T-helper 1 cell (primary cell): Measurements from ENCODE around the gene ADI1.
A peak's percentile ranks its signal among the peaks of the same experiment; 100 is the strongest.
"Not testable (repeated sequence)": the region's sequence is repeated elsewhere in the genome, so short reads cannot be mapped to it uniquely, and the experiment has no call there.

ENCODE experiments used
- DNase-seq, 5 donors: peaks; one replicate each; pipeline ENCODE4 v3.0.0-alpha.2; 2012 to 2020

The ADI1 gene

GRCh38 chr2:3529316-3530025 is 10.1 kb upstream of the ADI1 start:
- DNase-seq = no peak

GRCh38 chr2:3527886-3528785 is 8.8 kb upstream of the ADI1 start:
- DNase-seq = no peak

- DNase-seq = no peak
These were observed 7.5 kb upstream of the ADI1 start for GRCh38 chr2:3526871-3527270.

- no peak for DNase-seq
These were observed 4.3 kb upstream of the ADI1 start for GRCh38 chr2:3523551-3524041.

DNA sequence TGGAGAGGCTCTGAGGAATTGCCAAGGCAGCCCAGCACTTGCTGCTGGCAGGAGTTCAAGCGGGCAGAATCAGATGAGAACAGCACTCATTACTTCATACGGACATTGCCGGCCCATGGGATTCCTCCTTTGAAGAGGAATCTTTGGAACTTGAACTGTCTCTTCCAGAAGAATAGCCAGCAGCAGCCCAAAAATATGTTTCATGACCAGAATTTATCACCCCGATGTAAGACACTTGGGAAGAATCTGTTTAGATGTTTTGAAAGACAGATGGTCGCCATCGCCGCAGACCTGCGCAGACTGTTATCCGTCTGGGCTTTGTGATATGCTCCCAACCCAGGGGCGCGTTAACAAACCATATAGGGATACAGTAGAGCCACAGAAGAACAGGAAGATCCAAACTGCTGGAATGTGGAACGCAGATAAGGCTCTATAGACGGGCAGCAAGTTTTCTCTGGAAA is 3.7 kb upstream of the ADI1 start:
- DNase-seq = no peak

DNA sequence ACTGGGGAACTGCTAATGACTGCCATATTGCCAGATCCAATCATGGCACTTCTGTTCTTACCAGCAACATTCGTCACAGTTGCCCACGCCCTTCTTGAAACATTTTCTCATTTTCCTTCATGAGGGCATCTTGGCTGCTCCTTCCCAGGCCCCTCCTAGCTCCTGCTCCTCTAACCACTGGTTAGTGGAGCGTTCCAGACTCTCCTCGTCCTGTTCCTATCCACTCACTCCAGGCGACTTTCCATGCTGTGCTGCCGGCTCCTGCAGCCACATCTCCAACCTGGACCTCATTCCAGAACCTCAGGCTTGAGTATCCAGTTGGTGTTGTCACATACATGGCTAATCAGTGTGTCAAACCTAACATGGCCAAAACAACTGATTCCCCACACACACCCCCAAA is 1.3 kb upstream of the ADI1 start:
- no peak for DNase-seq

DNA sequence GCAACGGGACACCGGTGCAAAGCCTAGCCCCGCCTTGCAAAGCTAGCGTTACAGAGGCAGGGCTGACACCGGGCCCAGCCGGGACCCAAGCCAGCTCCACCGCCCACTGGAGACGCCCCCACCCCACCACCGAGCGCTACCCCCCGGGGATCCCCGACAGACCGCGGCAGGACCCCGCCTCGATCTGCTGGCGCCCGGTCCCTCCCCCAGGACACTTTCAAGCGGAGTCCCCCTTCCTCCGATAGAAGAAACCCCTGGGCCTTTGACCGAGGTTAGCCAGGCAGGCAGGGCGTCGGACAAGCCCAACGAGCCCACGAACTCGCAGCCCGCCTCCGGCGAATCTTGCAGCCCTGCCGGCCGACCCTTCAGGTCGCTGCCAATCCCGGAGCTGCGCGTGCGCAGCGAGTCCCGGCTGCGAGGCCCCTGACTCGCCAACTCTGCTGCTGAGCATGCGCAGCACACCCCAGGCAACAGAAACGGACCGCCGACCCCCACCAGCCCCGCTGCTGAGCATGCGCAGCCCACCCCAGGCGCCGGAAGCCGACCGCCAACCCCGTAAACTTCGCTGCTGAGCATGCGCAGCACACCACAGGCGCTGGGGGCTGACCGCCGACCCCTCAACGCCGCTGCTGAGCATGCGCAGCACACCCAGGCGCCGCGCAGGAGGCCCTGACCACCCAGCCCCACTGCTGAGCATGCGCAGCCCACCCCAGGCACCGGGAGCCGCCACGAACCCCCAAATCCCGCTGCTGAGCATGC is 656 bp downstream of the ADI1 start:
- peak; percentile 97 to 99 (median 98) for DNase-seq

DNA sequence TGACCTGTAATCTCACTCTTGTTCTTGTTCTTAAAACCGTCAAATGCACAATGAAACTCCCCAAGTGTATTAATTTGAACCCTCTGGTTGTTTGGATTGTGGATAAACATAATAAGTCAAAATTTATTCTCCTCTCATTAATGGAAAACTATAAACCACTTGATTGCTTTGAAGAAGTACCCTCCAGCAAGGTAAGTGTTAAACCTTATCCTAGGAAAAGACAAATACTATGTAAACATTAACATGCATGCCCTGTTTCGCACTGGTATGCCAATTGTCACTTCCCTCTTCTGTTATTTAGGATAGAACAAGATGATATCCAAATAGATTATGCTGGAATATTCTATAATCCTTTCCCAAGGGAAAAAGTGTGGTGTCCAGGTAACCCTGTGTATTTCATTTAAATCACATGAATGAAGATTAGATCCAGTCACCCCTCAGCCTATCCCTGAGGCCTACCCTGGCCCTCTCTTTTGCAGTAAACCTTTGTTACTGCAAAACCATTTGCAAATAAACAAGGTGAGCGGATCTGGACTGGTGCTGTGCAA is 1.3 kb downstream of the ADI1 start:
- DNase-seq = no peak

- DNase-seq = no peak
These were observed 2.5 kb downstream of the ADI1 start for GRCh38 chr2:3516831-3517230.

DNA sequence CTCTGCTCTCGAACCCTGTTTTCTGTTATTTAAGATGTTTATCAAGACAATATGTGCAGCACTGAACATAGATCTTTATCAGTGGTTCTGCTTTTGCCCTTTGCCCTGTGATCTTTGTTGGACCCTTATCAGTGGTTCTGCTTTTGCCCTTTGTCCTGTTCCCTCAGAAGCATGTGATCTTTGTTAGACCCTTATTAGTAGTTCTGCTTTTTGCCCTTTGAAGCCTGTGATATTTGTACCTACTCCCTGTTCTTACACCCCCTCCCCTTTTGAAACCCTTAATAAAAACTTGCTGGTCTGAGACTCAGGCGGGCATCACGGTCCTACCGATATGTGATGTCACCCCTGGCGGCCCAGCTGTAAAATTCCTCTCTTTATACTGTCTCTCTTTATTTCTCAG is 3.9 kb downstream of the ADI1 start:
- not testable (repeated sequence) for DNase-seq

DNA sequence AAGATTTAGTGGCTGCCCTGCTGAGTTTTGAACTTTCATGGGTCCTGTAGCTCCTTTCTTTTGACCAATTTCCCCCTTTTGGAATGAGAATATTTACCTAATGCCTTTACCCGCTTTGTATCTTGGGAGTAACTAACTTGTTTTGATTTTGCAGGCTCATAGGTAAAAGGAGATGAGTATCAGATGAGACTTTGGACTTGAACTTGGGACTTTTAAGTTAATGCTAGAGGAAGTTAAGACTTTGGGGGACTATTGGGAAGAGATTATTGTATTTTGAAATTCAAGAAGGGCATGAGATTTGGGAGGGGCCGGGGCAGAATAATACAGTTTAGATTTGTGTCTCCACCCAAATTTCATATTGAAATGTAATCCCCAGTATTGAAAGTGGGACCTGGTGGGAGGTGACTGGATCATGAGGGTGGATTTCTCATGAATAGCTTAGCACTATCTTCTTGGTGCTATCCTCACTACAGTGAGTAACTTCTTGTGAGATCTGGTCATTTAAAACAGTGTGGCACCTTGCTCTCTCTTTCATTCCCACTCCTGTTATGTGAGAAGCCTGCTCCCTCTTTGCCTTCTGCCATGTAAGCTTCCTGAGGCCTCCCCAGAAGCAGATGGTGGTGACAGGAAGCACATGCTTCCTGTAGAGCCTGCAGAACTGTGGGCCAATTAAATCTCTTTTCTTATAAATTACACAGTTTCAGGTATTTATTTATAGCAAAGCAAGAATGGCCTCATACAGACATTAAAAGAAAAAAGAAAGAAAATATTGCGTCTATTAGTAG is 6.1 kb downstream of the ADI1 start:
- no peak for DNase-seq

- DNase-seq = no peak
These were observed 7.2 kb downstream of the ADI1 start for GRCh38 chr2:3512086-3512485.

DNA sequence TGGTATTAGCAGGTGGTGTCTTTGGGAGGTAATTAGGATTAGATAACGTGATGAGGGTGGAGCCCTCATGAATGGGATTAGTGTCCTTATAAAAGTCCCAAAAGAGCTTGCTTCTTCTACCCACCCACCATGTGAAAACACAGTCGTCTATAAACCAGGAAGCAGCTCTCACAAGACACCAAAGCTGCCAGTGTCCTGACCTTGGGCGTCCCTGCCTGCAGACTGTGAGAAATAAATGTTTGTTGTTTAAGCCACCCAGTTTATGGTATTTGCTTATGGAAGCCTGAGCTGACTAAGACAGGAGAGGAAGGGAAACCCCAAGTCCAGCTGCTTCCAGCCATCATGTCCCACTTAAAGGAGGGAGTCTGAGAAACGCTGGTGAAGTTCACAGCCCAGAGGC is 13.6 kb downstream of the ADI1 start:
- DNase-seq = no peak

- DNase-seq = no peak
These were observed 14.6 kb downstream of the ADI1 start for GRCh38 chr2:3504741-3505140.

DNA sequence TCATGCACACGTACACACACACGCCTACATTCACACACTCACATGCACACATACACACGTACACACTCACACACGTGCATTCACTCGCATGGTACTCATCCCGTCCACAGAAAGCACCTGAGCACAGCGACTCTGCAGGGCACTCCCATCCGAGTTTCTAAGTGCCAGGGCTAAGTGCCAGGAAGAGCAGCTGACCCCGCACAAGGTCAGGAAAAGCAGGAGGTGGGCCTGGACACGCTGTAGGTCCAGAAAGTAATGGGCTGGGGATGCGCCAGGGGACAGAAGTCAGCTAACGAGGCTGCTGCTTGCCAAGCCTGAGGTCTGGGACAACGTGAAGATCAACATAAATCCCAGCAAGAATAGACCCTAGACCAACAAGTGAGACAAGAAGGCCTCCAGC is 15.8 kb downstream of the ADI1 start:
- no peak for DNase-seq

- no peak for DNase-seq
These were observed 16.3 kb downstream of the ADI1 start for GRCh38 chr2:3503046-3503445.

- no peak for DNase-seq
These were observed 18.9 kb downstream of the ADI1 start for GRCh38 chr2:3500326-3500899.

DNA sequence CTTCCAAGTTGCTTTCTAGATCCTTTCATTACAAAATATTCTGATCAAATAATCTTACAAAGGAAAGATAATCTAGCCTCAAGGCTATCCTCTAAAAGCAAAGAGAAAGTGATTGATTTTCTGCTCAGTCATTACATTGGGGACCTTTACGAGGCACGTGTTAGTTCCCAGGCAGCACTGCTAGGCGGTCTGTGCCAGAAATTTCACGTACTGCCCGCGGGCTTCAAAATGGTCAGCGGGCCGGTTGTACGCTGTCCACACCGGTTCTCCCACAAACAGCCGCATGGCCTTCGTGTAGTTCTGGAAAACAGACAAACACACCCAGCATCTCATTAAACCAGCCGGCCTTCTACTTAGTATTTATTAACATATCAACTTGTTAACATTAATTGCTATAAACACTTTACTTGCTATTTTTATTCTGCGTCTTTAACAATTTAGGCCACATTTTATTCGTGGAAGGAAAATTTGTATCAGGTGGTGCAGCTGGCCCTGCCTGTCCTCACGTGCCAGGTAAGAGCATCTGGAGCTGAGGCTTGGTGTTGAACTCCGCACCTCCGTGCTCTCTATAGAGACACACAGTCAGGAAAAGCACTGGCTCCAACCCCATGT is 20.4 kb downstream of the ADI1 start:
- no peak for DNase-seq

GRCh38 chr2:3496708-3497080 is 22.6 kb downstream of the ADI1 start:
- not testable (repeated sequence) for DNase-seq

DNA sequence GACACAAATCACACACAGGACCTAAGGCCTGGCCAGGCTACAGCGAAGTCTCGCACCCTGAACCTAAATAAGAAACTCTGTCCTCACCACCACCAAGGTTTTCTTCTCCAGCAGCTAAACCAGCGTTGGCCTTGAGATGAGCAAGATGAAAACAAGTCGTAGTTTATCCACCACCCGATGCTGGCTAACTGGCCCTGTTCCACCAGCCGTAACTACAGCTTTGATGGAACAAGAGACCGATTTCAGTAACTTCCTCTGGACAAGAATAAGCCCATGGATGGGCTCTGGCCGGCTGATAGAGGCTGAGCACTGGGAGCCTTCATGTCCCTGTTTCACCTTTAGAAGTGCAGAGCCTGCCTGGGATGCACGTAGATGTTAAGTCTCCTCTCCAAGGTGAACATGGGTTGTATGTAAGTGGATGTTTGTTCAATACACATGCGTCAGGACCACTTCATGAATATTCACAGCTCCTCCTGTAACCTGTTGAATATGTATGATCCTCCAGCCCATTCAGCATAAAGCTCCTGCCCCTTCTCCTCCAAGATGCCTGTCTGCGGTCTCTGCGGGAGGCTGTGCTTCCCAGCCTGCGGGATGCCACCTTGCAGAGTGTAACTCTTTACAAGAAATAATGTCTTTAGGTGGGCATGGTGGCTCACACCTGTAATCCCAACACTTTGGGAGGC is 24.2 kb downstream of the ADI1 start:
- DNase-seq = no peak

DNA sequence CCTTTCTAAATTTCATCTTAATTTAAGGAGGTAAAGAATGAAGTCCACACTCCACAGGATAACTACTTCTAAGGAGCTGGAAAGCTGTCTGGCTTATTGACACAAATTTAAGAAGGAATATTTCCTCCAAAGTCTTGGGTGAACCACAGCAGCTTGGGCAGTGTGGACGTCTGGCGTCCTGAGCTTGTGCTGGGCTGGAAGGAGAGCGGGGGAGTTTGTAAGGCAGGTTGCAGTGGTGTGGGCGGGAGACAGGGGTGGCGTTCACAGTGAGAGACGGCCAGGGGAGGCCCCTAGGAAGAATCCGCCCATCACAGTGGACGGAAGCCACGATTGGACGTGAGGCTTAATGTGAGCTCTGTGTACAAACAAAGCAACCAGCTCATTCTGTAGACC is 25.7 kb downstream of the ADI1 start:
- no peak for DNase-seq
